Esophagus squamous epithelium (tissue), 4 donors: Measurements from ENCODE around the gene DNM3.

Experiments
- CTCF ChIP-seq, 6 experiments: fragments of 450-650 bp in 4 of 6; fragments of 200-600 bp in 2 of 6; sonication (generic) in 2 of 6; IDR thresholded peaks; one replicate each; pipeline ENCODE4 v1.5.1; 2016 to 2019; ENCODE audit warnings: antibody characterized with exemption in 6 of 6, mild to moderate bottlenecking in 4 of 6, moderate library complexity in 4 of 6
- POLR2A ChIP-seq, 4 donors: fragments of 450-650 bp; IDR thresholded peaks; one replicate each; pipeline ENCODE4 v1.6.1; 2017; ENCODE audit warnings: antibody characterized with exemption in 4 of 4, mild to moderate bottlenecking in 4 of 4, moderate library complexity in 3 of 4

- TF ChIP-seq CTCF (IDR thresholded peaks at IDR 0.05) (no peak), POLR2A (IDR thresholded peaks at IDR 0.05) (no peak)
Observed at GRCh38 chr1:172184506-172185191, 343.4 kb downstream of the DNM3 start.
